GM21825 (cell line): ENCODE measurements around the gene BHLHE40.

Experiments used
- ATAC-seq: cut with Tn5 transposase; IDR thresholded peaks from one replicate; pipeline ENCODE4 v1.9.1; 2021; ENCODE audit warnings: mild to moderate bottlenecking, moderate library complexity; ENCODE audit not compliant: unreplicated experiment

Gene BHLHE40

DNA sequence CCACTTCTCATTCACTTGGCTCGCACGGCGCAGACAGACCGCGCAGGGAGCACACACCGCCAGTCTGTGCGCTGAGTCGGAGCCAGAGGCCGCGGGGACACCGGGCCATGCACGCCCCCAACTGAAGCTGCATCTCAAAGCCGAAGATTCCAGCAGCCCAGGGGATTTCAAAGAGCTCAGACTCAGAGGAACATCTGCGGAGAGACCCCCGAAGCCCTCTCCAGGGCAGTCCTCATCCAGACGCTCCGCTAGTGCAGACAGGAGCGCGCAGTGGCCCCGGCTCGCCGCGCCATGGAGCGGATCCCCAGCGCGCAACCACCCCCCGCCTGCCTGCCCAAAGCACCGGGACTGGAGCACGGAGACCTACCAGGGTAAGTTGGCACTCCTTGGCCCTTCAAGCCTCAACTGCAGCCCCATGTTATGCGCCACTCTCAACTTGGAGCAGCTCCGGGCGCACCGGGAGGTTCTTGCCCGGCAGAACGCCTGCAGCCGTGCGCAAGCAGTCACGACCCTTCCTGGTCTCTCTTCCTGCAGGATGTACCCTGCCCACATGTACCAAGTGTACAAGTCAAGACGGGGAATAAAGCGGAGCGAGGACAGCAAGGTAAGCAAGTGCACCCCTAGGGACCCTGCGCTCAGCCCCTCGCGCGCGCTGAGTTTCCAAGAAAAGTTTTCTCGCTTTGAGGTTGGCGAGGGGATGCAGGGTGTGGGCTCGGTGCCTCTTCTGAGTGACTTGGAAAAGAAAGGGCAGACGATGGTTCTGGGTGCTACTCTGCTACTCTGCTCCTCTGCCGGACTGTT is at the start of gene BHLHE40:
Gene BHLHE40 (plus strand): TSS at position 10 of the 801 bp plus-strand sequence. CDS start 282 bp downstream, at position 292.
- peak; percentile 3 for ATAC-seq

DNA sequence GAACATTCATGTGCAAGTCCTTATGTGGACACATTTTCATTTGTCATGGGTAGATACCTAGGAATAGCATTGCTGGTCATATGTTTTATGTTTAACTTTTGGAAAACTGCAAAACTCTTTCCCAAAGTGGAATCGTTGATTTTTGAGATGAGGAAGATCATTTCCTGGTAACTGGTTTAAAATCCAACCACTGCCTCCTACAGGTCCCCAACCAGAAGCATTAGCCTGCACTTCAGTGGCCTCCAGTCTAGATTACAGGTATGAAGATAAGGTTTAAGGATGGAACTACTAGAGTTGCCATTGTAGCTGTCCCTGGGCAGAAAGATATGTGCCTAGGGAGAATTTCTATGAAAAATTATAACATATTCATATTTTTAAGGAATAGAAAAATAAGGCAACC is 48.7 kb upstream of the BHLHE40 start:
- ATAC-seq, result no peak

DNA sequence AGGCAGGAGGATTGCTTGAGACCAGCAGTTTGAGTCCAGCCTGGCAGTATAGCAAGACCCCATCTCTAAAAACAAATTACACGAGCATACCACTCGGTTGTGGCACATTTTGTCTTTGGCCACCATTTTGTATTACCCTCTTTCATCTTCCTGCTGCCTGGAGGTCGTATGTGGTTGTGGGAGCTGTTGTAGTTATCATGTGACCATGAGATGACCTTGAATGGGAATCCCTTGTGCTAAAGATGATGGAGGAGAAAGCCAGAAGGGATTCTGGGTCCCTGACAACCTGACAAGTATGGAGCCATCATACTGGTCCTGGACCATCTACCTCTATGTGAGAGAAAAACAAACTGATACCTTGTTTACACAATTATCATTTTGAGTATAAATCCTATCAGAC is 45.2 kb upstream of the BHLHE40 start:
- ATAC-seq, result no peak

DNA sequence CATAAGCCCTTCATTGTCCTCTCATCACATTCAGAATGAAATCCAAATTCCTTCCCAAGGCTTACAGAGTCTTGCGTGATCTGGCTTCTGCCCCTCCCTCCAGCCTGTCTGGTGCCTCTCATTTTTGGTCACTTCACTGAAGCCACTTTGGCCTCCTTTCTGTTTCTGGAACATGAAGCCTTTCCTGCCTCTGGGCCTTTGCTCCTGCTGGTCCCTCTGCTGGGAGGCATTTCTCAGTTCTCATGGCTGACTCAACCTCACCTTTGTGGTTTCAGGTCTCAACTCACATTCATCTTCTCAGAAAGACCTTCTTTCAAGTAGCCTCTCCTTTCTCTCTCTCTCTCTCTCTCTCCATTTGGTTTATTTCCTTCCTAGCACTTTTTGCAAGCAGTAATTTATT is 43.9 kb upstream of the BHLHE40 start:
- ATAC-seq, result peak; percentile 68

DNA sequence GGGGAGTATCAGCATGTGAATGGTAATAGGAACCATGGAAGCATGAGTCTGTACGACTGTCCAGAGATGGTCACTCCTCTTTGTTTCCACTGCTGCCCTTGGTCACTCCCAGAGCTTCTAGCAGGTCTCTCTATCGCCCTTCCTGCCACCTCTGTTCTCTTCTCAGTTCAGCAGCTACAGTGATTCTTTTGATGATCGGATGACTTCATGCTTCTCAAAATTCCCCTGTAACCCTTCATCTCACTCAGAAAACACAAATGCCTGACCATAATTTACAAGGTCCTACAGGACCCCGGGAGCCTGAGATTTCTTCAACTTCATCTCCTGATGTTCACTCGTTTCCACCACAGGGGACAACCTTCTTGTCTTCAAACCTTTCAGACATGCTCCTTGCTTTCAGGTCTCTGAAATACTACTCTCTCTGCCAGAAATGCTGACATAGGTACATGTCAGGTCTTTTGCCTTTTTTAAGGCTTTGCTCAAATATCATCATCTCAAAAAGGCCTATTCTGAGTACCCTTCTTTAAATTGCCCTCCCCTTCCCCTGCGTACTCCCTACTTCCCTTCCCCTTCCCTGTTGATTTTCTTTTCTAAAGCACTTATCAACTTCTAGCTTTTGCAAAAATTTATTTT is 42.1 kb upstream of the BHLHE40 start:
- no peak for ATAC-seq

DNA sequence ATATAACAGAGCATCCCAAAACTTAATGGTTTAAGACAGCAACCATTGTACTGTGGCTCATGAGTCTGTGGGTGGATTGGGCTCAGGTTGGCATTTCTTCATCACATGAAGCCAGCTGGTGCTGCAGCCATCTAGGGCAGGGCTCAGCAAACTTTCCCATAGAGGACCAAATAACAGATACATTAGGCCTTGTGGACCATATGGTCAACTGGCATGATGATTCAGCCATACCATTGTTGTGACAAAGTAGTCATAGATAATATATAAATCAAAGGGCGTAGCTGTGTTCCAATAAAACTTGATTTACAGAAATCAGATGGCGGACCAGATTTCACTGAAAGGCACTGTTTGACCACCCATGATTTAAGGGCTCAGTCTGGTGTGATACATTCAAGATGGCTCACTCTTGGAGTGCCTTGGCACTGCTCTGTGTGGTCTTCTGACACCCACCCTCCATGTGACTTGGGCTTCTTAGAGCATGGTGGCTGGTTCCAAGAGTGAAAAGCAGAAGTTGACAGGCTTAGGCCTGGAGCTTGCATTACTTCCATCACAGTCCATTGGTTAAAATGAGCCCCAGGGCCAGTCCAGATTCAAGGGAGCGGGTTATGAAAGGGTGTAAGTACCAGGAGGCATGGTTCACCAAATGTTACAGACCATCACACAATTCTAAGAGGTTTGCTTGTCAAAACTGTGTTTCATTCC is 40.8 kb upstream of the BHLHE40 start:
- ATAC-seq, result no peak

DNA sequence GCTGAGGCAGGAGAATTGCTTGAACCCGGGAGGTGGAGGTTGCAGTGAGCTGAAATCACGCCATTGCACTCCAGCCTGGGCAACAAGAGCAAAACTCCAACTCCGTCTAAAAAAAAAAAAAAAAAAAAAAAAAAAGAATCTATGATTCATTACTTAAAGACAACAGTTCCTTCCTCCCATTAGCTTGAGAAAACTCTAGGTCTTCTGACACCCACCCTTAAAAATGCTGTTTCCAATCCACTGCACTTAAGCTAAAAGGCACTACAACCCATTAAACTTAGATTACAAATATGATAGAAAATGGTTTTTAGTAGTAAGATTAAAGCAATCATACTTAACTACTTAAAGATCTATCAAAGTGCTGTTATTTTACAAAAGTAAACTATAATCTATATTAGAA is 40.0 kb upstream of the BHLHE40 start:
- no peak for ATAC-seq

DNA sequence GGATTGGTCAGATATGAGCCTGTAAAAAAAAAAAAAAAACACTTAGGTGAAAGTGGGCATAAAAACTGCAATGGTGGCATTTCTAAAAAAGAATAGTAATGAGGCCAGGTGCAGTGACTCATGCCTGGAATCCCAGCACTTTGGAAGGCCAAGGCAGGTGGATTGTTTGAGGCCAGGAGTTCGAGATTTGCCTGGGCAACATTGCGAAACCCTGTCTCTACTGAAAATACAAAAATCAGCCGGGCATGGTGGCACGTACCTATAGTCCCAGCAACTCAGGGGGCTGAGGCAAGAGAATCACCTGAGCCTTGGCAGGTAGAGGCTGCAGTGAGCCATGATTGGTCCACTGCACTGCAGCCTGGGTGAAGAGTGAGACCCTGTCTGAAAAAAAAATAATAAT is 38.3 kb upstream of the BHLHE40 start:
- ATAC-seq, result no peak

DNA sequence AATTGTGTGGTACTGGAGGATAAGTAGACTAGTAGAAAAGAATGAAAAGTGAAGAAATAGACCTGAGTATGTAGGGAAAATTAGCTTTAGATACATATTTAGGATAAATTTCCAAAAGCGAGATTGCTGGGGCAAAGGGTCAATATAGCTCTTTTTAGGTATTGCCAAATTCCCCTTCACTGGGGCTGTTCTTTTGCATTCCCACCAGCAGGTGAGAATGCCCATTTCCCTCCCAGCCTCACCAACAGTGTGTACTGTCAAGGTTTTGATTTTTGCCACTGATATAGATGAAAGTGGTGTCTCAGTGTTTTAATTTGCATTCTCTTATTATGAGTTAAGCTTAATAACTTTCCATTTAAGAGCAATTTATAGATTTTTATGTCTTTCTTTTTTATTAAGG is 35.7 kb upstream of the BHLHE40 start:
- no peak for ATAC-seq

DNA sequence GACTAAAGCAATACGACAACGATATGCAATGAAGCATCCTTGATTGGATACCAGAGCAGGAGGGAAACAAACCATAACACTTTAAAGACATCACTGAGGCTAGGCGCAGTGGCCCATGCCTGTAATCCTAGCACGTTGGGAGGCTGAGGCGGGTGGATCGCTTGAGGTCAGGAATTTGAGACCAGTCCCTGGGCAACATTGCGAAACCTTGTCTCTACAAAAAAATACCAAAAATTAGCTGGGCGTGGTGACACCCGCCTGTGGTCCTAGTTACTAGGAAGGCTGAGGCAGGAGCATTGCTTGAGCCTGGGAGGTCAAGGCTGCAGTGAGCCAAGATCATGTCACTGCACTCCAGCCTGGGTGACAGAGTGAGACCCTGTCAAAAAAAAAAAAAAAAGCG is 33.9 kb upstream of the BHLHE40 start:
- no peak for ATAC-seq

DNA sequence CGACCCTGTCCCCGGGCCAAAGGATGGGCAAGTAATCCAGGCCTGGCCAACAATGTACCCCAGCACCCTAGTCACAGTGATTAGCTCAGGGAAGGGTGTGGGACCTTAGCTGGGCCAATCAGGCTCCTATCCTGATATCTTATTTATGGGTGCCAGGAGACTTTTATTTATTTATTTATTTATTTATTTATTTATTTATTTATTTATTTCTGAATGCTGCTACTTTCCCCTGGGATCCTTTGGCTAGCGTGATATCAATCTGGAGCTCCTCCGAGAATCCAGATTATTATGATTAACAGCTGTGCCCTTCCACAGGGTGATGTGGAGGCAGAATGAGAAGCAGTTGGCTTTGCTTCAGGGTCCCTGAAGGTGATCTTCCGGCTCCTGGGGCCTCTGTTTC is 32.2 kb upstream of the BHLHE40 start:
- ATAC-seq, result no peak

DNA sequence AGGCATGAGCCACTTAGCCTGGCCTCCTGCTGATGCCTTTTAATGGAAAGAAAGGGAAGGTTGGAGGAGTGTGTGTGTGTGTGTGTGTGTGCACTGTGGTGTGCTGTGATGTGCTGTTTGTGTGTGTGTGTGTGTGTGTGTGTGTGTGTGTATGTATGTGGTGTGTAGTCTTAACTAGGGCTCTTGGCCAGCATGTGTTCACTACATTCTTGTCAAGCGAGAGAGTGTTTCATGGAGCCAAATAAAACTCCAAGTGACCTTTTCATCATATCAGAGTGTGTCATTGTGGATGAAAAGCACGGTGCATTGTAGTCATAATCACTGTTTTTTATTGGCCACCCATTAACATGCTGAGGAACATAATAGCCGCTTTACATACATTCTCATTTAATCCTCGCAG is 30.8 kb upstream of the BHLHE40 start:
- ATAC-seq, result no peak

DNA sequence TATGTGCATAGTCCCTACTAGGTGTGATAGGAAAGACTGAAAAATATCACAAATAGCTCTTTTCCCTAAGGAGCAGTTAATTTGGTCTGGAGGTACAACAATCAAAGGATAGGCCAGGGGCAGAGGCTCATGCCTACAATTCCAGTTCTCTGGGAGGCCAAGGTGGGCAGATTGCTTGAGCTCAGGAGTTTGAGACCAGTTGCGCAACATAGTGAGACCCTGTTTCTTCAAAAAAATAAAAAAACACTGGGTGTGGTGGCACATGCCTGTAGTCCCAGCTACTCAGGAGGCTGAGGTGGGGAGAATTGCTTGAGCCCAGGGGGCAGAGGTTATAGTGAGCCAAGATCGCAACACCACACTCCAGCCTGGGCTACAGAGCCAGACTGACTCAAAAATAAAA is 30.2 kb upstream of the BHLHE40 start:
- ATAC-seq, result no peak

DNA sequence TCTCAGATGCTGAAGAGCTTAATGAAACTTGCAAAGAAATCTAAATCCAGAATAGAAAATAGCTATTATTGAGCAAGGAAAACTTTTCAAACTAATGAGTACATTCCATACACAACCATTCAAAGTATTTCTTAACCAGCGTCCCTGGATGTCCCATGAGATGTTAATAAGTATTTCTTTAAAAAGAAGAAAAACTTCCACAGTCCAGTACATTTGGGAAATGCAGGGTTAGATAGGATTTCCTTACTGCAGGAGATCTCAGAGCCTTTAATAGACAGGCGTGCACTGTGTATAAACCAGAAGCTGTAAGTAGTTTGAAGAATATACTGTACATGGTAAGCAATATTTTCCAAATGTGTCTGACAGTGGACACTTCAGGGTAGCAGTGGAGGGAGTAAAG is 29.6 kb upstream of the BHLHE40 start:
- no peak for ATAC-seq

DNA sequence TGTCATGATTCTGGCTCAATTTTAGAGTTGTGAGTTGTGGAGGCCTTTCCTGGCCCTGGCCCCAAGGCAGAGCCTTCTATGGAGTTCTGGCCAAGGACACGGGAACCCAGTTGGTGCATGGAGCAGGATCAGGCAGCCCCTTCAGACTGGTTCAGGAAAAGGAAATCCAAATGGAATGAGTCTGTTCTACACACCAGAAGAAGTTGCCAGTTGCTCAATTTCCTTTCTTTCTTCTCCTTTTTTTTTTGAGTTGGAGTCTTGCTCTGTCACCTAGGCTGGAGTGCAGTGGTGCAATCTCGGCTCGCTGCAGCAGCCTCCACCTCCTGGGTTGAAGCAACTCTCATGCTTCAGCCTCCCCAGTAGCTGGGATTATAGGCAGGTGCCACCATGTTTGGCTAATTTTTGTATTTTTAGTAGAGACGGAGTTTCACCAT is 28.9 kb upstream of the BHLHE40 start:
- no peak for ATAC-seq

DNA sequence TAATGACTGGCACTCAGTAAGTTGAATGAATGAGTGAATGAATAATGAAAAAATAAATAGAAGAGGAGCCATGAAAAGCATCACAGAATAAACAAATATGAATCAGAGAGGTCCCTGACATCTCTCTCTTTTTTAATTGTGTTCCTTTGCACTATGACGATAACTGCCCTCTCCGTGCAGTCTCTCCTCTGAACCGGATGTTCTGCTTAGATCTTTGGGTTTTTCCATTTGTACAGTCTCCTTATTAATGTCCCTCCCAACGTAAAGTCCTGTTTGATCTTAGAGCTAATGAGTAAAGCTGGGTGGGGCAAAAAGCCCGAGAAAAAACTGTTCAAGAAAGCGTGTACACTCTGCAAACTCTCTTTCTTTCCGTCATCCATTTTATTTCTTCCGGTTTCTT is 28.3 kb upstream of the BHLHE40 start:
- no peak for ATAC-seq

DNA sequence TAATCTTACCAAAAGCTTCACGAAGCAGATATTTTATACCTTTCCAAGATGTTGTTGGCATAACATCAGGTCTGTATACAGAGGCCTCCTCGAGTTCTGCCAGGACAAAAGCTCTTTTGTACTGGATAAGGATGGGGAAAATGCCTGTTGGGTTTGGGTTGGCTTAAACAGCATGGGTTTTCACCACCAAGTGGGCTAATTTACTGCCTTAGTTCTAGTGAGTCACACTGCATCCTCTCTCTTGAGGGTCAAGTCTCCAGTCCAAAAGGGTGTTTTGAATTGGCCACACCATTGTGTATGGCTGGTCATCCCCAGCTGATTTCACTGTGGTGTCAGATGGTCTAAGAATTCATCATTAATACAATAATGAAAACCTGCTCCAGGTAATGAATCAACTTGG is 26.1 kb upstream of the BHLHE40 start:
- no peak for ATAC-seq

DNA sequence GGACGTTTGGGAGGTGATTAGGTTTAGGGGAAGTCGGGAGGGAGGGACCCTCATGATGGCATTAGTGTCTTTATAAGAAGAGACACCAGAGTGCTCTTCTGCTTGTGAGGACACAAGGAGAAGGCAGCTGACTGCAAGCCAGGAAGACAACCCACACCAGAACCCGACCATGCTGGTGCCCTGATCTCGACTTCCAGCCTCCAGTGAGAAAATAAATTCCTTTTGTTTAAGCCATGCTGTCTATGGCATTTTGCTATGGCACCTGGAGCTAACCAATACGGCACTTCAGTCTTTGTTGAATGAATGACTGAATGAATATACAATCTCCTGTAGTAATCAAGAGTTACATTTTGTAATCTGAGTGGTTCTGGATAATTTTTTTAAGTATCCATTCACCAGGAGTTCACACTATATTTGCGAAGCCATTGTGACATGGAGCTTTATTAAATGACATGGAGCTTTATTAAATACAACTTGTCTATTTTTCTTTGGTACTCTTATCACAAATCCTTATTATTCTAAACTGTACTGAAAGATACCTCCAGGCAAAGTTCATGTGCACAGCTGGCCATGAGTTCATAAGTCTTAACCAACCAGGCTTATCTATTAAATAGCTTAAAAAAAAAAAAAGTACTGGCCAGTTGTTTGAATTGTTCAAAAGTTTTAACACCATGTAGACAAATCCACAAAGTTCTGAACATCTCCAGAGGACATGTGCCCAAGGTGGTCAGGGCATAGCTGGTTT is 24.8 kb upstream of the BHLHE40 start:
- no peak for ATAC-seq

DNA sequence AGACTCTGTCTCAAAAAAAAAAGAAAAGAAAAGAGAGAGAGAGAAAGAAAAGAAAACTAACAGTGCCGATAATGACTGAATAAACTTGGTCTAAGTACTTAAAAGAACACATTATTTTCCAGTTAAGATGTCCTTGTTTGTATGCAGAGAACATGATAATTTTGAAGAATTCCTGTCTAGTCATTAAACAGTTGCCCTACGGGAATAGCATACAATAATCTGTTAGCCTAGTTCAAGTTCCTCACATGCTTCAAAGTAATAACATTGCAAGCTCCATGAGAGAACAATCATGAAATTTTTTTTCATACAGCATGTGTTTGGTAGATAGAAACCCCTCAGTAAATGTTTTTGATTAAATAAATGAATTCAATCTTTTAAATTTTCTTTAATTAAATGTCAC is 23.1 kb upstream of the BHLHE40 start:
- no peak for ATAC-seq

DNA sequence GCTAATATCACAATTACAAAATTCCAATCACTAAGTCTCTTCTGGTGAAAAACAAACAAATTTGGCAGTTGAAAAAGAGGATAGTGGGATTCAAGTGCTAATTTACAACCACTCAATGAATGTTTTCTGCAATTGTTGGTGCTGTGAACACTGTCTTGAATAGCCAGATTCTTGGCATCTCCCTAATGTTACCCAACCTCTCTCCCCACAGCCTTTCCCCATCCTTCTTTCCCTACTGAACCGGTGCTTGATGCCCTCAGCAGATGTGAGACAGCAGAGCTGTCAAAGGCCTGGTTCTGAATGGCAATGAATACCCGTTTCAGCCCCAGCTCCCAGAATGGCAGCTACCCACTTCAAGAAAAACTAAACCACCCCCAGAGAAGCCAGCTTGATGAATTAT is 22.5 kb upstream of the BHLHE40 start:
- no peak for ATAC-seq

DNA sequence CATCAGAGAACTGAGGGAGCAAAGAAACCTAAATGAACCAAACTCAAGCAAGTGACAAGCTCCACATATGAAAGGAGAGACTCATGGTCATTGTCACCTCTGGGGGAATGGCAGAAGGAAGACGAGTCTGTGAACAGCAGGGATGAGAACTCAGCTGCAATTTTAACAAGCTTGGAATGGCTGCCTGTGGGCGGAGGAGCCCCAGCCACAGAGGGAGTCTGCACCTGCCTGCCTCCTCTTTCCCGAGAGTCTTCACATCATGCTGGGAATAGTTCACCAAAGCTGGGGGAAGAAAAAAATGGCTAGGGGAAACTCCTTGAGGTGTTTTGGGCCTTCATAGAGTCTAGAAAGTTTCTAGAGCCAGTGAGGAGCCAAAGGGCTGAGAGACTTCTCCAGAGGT is 21.3 kb upstream of the BHLHE40 start:
- ATAC-seq, result no peak
